ENCODE measurements around the gene SHROOM4. TPM values are rescaled to one million over a fixed set of nuclear protein-coding genes. Genes with fewer than 3 reads are reported as not detected.

SHROOM4 gene
- total RNA-seq, 1 donor from 2014 or later, result 7.0 TPM

DNA sequence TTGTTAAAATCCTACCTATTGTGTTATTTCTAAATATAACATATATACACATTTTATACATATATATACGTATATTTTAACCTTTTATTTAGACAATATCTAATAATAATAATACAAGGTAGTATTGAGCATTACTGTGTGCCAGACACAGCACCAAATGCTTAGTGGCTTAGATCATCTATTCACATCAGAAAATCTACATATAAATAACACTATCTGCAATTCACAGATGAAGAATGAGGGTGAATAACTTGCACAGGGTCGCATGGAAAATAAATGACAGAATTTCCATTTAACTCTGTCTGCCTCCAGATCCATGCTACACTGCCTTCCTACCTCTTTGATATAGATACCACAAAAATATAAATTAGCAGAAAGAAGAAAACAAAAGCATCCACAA lies 37.7 kb downstream of the SHROOM4 start:
- Histone ChIP-seq H3K4me1 (ENCODE audit: insufficient read depth, low read length) (no peaks in the 10 kb centered on the region), H3K4me3 (ENCODE audit: insufficient read depth, low read depth, low read length) (no peak overlapping the region), H3K79me2 (ENCODE audit: insufficient read depth, low read length) (no peaks in the 10 kb centered on the region), H4K20me1 (ENCODE audit: insufficient read depth, low read length) (no peaks in the 10 kb centered on the region), H3K36me3 (ENCODE audit: insufficient read depth, low read length) (no peaks in the 10 kb centered on the region), H3K4me2 (ENCODE audit: low read length) (no peak overlapping the region), H3K9ac (ENCODE audit: low read length) (no peak overlapping the region), H3K27me3 (ENCODE audit: insufficient read depth, low read length) (no peaks in the 10 kb centered on the region), H2AFZ (ENCODE audit: low read depth, low read length) (no peak overlapping the region), H3K27ac (ENCODE audit: low read depth, low read length) (no peak overlapping the region), H3K9me3 (ENCODE audit: insufficient read depth, low read depth, low read length) (no peaks in the 10 kb centered on the region)
- Mint-ChIP-seq H3K9me3 (ENCODE audit: unreplicated experiment) (no peaks in the 10 kb centered on the region), H3K27ac (ENCODE audit: unreplicated experiment) (no peak overlapping the region), H3K36me3 (ENCODE audit: low read depth, unreplicated experiment) (no peaks in the 10 kb centered on the region), H3K4me3 (ENCODE audit: unreplicated experiment) (no peak overlapping the region), H3K4me1 (ENCODE audit: low read depth, unreplicated experiment) (peaks cover 18% of the 10 kb centered on the region), H3K27me3 (ENCODE audit: low read depth, unreplicated experiment) (no peaks in the 10 kb centered on the region)
- FAIRE-seq (peak; percentile 85), DNase-seq (ENCODE audit: low read depth) (no peak)
- TF ChIP-seq, protein P1, sequence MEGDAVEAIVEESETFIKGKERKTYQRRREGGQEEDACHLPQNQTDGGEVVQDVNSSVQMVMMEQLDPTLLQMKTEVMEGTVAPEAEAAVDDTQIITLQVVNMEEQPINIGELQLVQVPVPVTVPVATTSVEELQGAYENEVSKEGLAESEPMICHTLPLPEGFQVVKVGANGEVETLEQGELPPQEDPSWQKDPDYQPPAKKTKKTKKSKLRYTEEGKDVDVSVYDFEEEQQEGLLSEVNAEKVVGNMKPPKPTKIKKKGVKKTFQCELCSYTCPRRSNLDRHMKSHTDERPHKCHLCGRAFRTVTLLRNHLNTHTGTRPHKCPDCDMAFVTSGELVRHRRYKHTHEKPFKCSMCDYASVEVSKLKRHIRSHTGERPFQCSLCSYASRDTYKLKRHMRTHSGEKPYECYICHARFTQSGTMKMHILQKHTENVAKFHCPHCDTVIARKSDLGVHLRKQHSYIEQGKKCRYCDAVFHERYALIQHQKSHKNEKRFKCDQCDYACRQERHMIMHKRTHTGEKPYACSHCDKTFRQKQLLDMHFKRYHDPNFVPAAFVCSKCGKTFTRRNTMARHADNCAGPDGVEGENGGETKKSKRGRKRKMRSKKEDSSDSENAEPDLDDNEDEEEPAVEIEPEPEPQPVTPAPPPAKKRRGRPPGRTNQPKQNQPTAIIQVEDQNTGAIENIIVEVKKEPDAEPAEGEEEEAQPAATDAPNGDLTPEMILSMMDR (IDR thresholded peaks at IDR 0.05; ENCODE audit: insufficient read depth, low read depth, low read length), result no peak
- TF ChIP-seq EZH2 (IDR thresholded peaks at IDR 0.05; ENCODE audit: insufficient read depth, low read length), result no peak

DNA sequence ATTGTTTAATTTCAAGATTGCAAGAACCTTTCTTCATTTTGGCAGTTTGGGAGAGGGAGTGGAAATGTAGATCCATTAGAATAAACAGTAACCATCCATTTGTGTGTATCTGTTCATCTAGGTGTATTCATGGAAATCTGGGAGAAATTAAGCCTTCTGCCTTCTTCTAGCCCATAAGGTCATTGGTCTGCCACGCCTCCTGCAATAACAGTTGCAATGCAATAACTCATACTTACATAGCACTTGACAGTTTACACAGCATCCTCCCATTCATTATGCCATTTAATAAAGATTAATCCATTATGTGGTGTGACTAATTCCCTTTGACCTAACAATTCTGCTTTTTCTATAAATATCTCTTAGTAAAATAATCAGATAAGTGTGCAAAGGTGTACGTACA lies 42.6 kb downstream of the SHROOM4 start:
- Mint-ChIP-seq H3K9me3 (ENCODE audit: unreplicated experiment) (no peaks in the 10 kb centered on the region), H3K27me3 (ENCODE audit: low read depth, unreplicated experiment) (no peaks in the 10 kb centered on the region), H3K4me3 (ENCODE audit: unreplicated experiment) (no peak overlapping the region), H3K27ac (ENCODE audit: unreplicated experiment) (no peak overlapping the region), H3K4me1 (ENCODE audit: low read depth, unreplicated experiment) (peaks cover 31% of the 10 kb centered on the region), H3K36me3 (ENCODE audit: low read depth, unreplicated experiment) (no peaks in the 10 kb centered on the region)
- FAIRE-seq (peak; percentile 49), DNase-seq (ENCODE audit: low read depth) (no peak)
- Histone ChIP-seq H2AFZ (ENCODE audit: low read depth, low read length) (no peak overlapping the region), H4K20me1 (ENCODE audit: insufficient read depth, low read length) (no peaks in the 10 kb centered on the region), H3K79me2 (ENCODE audit: insufficient read depth, low read length) (no peaks in the 10 kb centered on the region), H3K4me1 (ENCODE audit: insufficient read depth, low read length) (peaks cover 3% of the 10 kb centered on the region), H3K36me3 (ENCODE audit: insufficient read depth, low read length) (no peaks in the 10 kb centered on the region), H3K9ac (ENCODE audit: low read length) (no peak overlapping the region), H3K4me3 (ENCODE audit: insufficient read depth, low read depth, low read length) (no peak overlapping the region), H3K27me3 (ENCODE audit: insufficient read depth, low read length) (no peaks in the 10 kb centered on the region), H3K9me3 (ENCODE audit: insufficient read depth, low read depth, low read length) (no peaks in the 10 kb centered on the region), H3K4me2 (ENCODE audit: low read length) (no peak overlapping the region), H3K27ac (ENCODE audit: low read depth, low read length) (no peak overlapping the region)
- TF ChIP-seq, protein P1 (IDR thresholded peaks at IDR 0.05; ENCODE audit: insufficient read depth, low read depth, low read length), result no peak
- TF ChIP-seq EZH2 (IDR thresholded peaks at IDR 0.05; ENCODE audit: insufficient read depth, low read length), result no peak

- Mint-ChIP-seq H3K27me3 (ENCODE audit: low read depth, unreplicated experiment) (no peaks in the 10 kb centered on the region), H3K36me3 (ENCODE audit: low read depth, unreplicated experiment) (no peaks in the 10 kb centered on the region), H3K9me3 (ENCODE audit: unreplicated experiment) (no peaks in the 10 kb centered on the region), H3K4me3 (ENCODE audit: unreplicated experiment) (no peak overlapping the region), H3K4me1 (ENCODE audit: low read depth, unreplicated experiment) (peaks cover 31% of the 10 kb centered on the region), H3K27ac (ENCODE audit: unreplicated experiment) (peak overlapping the region; percentile 26)
- Histone ChIP-seq H3K9me3 (ENCODE audit: insufficient read depth, low read depth, low read length) (no peaks in the 10 kb centered on the region), H3K4me1 (ENCODE audit: insufficient read depth, low read length) (peaks cover 3% of the 10 kb centered on the region), H3K27me3 (ENCODE audit: insufficient read depth, low read length) (no peaks in the 10 kb centered on the region), H2AFZ (ENCODE audit: low read depth, low read length) (no peak overlapping the region), H3K27ac (ENCODE audit: low read depth, low read length) (no peak overlapping the region), H3K36me3 (ENCODE audit: insufficient read depth, low read length) (no peaks in the 10 kb centered on the region), H3K4me3 (ENCODE audit: insufficient read depth, low read depth, low read length) (no peak overlapping the region), H3K79me2 (ENCODE audit: insufficient read depth, low read length) (no peaks in the 10 kb centered on the region), H3K4me2 (ENCODE audit: low read length) (no peak overlapping the region), H4K20me1 (ENCODE audit: insufficient read depth, low read length) (no peaks in the 10 kb centered on the region), H3K9ac (ENCODE audit: low read length) (no peak overlapping the region)
- no peak for FAIRE-seq
- peak; percentile 17 for DNase-seq (ENCODE audit: low read depth)
- TF ChIP-seq, protein P1 (IDR thresholded peaks at IDR 0.05; ENCODE audit: insufficient read depth, low read depth, low read length), result no peak
- TF ChIP-seq EZH2 (IDR thresholded peaks at IDR 0.05; ENCODE audit: insufficient read depth, low read length), result no peak
Measured at GRCh38 chrX:50770702-50771101, 43.3 kb downstream of the SHROOM4 start.

Measured in astrocyte (in vitro differentiated cells and primary cell).